ENCODE data around the gene SLC44A1. TPM values are rescaled to one million over a fixed set of nuclear protein-coding genes. Genes with fewer than 3 reads are reported as not detected.

The SLC44A1 gene
- total RNA-seq, 2 experiments from 2014 or later, result 26.6 to 71.6 TPM

GRCh38 chr9:105245891-105246161 is 1.4 kb downstream of the SLC44A1 start:
- Histone ChIP-seq H4K20me1 (ENCODE audit: insufficient read depth, low read length) (0 out of 2 replicates have a peak, but pooled peaks cover 11% of the 10 kb centered on the region), H3K79me2 (ENCODE audit: insufficient read depth, low read depth, low read length) (peaks cover 59% of the 10 kb centered on the region), H3K4me3 (ENCODE audit: low read depth, low read length, poor library complexity, severe bottlenecking) (peak overlapping the region; percentile 93), H3K4me2 (ENCODE audit: low read length) (peak overlapping the region; percentile 81), H3K27ac (ENCODE audit: low read depth, low read length, poor library complexity, severe bottlenecking) (peak overlapping the region; percentile 62), H3K4me1 (ENCODE audit: insufficient read depth, low read length, poor library complexity, severe bottlenecking) (peaks cover 52% of the 10 kb centered on the region), H3K9me2 (ENCODE audit: insufficient read depth, low read length) (no peaks in the 10 kb centered on the region), H2AFZ (ENCODE audit: low read length) (peak overlapping the region; percentile 46; the same call in 1 of the 2 replicates), H3K9me3 (ENCODE audit: low read length) (no peaks in the 10 kb centered on the region), H3K36me3 (ENCODE audit: insufficient read depth, low read length) (no peaks in the 10 kb centered on the region)
- TF ChIP-seq EZH2phosphoT487 (IDR thresholded peaks at IDR 0.05; ENCODE audit: borderline replicate concordance, low read depth, low read length), result no peak
- no peak for TF ChIP-seq CTCF (conservative IDR thresholded peaks at IDR 0.05; ENCODE audit: low read length)
- intact Hi-C loops (cut with micrococcal nuclease; ENCODE audit: unreplicated experiment), result loop anchor here (2.0 to 10.0 kb wide), 4 partner anchors 109 to 471 kb away; no protein-coding TSS in a partner anchor
- TSS peak; percentile 61 for BruUV-seq (replicated peaks)
- DNase-seq (ENCODE audit: low spot score), result no peak
- POLR2A ChIA-PET, result interaction anchor here (0.8 to 3.9 kb wide), 7 partner anchors 10 to 153 kb away, joined by 3 to 32 read pairs (median 4); no protein-coding TSS in a partner anchor
- CTCF ChIA-PET (ENCODE audit: unreplicated experiment), result no interaction called here

DNA sequence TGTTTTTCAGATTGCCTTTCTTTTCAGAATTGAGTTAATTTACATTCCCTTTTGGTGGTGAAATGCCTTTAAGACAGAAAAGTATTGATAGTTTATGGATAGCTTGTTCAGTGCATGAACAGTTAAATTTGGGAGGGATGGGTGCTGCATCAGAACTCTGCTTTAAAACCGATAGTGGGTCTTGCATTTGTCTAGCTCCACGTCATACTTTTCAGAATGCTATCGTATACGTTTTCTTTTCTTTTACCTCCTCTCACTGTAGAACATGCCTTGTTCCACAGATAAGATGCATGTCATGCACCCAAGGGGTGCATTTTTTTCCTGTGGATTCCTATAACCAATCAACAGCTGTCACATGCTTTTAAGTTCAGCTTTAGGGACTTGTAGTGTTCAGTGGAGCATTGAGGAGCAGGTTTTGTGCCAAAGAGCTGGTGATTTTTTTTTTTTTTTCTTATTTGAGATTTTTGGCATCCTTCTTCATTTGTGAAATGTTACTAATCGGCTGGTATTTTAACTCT is 2.3 kb downstream of the SLC44A1 start:
- no peak overlapping the region for H2AFZ ChIP-seq (ENCODE audit: low read length)
- H3K27ac ChIP-seq (ENCODE audit: low read depth, low read length, poor library complexity, severe bottlenecking), result peak overlapping the region; percentile 62
- CTCF ChIA-PET (ENCODE audit: unreplicated experiment), result no interaction called here
- H3K4me2 ChIP-seq (ENCODE audit: low read length), result peak overlapping the region; percentile 81
- H3K4me3 ChIP-seq (ENCODE audit: low read depth, low read length, poor library complexity, severe bottlenecking), result peak overlapping the region; percentile 93
- intact Hi-C loops (cut with micrococcal nuclease; ENCODE audit: unreplicated experiment), result loop anchor here (10.0 kb wide), 2 partner anchors 108 to 472 kb away; no protein-coding TSS in a partner anchor
- DNase-seq (ENCODE audit: low spot score), result peak; percentile 25
- POLR2A ChIA-PET, result interaction anchor here (0.6 to 3.9 kb wide), 19 partner anchors 9 to 448 kb away, joined by 3 to 32 read pairs (median 4); partner anchors contain the start of gene TMEM38B
- H3K9me2 ChIP-seq (ENCODE audit: insufficient read depth, low read length), result no peaks in the 10 kb centered on the region
- peaks cover 60% of the 10 kb centered on the region for H3K4me1 ChIP-seq (ENCODE audit: insufficient read depth, low read length, poor library complexity, severe bottlenecking)
- H3K9me3 ChIP-seq (ENCODE audit: low read length), result no peaks in the 10 kb centered on the region
- H4K20me1 ChIP-seq (ENCODE audit: insufficient read depth, low read length), result 0 out of 2 replicates have a peak, but pooled peaks cover 11% of the 10 kb centered on the region
- BruUV-seq (replicated peaks), result no TSS peak
- H3K79me2 ChIP-seq (ENCODE audit: insufficient read depth, low read depth, low read length), result peaks cover 68% of the 10 kb centered on the region
- no peaks in the 10 kb centered on the region for H3K36me3 ChIP-seq (ENCODE audit: insufficient read depth, low read length)
- TF ChIP-seq CTCF (conservative IDR thresholded peaks at IDR 0.05; ENCODE audit: low read length), result no peak
- no peak for TF ChIP-seq EZH2phosphoT487 (IDR thresholded peaks at IDR 0.05; ENCODE audit: borderline replicate concordance, low read depth, low read length)

GRCh38 chr9:105248691-105249090 is 4.2 kb downstream of the SLC44A1 start:
- Histone ChIP-seq H3K79me2 (ENCODE audit: insufficient read depth, low read depth, low read length) (peaks cover 86% of the 10 kb centered on the region), H3K27ac (ENCODE audit: low read depth, low read length, poor library complexity, severe bottlenecking) (no peak overlapping the region), H3K4me1 (ENCODE audit: insufficient read depth, low read length, poor library complexity, severe bottlenecking) (peaks cover 50% of the 10 kb centered on the region), H3K4me2 (ENCODE audit: low read length) (peak overlapping the region; percentile 81; the same call in 1 of the 2 replicates), H3K9me3 (ENCODE audit: low read length) (no peaks in the 10 kb centered on the region), H4K20me1 (ENCODE audit: insufficient read depth, low read length) (0 out of 2 replicates have a peak, but pooled peaks cover 11% of the 10 kb centered on the region), H3K4me3 (ENCODE audit: low read depth, low read length, poor library complexity, severe bottlenecking) (no peak overlapping the region), H3K36me3 (ENCODE audit: insufficient read depth, low read length) (no peaks in the 10 kb centered on the region), H3K9me2 (ENCODE audit: insufficient read depth, low read length) (no peaks in the 10 kb centered on the region), H2AFZ (ENCODE audit: low read length) (no peak overlapping the region)
- CTCF ChIA-PET (ENCODE audit: unreplicated experiment), result no interaction called here
- TF ChIP-seq CTCF (conservative IDR thresholded peaks at IDR 0.05; ENCODE audit: low read length), result no peak
- TF ChIP-seq EZH2phosphoT487 (IDR thresholded peaks at IDR 0.05; ENCODE audit: borderline replicate concordance, low read depth, low read length), result no peak
- intact Hi-C loops (cut with micrococcal nuclease; ENCODE audit: unreplicated experiment), result loop anchor here (10.0 kb wide), 2 partner anchors 106 to 474 kb away; no protein-coding TSS in a partner anchor
- POLR2A ChIA-PET, result interaction anchor here (0.7 kb wide), 1 partner anchor 174 kb away, joined by 4 read pairs; no protein-coding TSS in a partner anchor
- no TSS peak for BruUV-seq (replicated peaks)
- DNase-seq (ENCODE audit: low spot score), result no peak

Measured in OCI-LY7 (cell line).